PC-3 (cell line): ENCODE data around the gene RXFP2. TPM values are rescaled to one million over a fixed set of nuclear protein-coding genes. Genes with fewer than 3 reads are reported as not detected.

Source experiments
- ATAC-seq: fragments of 200-7000 bp; cut with Tn5 transposase; 2 replicates; pipeline ENCODE4 v1.9.1; 2020; ENCODE audit warnings: mild to moderate bottlenecking, moderate library complexity
- BruUV-seq: library from RNA; stranded (reverse); fragments of 400-500 nt; replicated peaks from 2 replicates; lab custom pipeline; 2021; lab: Mats Ljungman, UMichigan
- CTCF ChIA-PET: fragments of 300-600 bp; sonication (Branson Sonifier 250); formaldehyde crosslinking; loops from one replicate; lab custom pipeline; 2022; ENCODE audit warnings: antibody characterized with exemption; lab: Charles Lee
- POLR2A ChIA-PET: fragments of 300-600 bp; sonication (Branson Sonifier 250); formaldehyde crosslinking; loops from one replicate; lab custom pipeline; 2022; ENCODE audit warnings: antibody characterized with exemption; ENCODE audit not compliant: unreplicated experiment; lab: Charles Lee
- DNase-seq: peaks from one replicate; pipeline ENCODE4 v3.0.0-alpha.2; 2015
- H2AFZ ChIP-seq: fragments of 300-600 bp; sonication (generic); 2 replicates; pipeline ENCODE4 v1.6.0; 2016; ENCODE audit warnings: antibody characterized with exemption, low read length
- H3F3A ChIP-seq: fragments of 300-600 bp; sonication (generic); one replicate; pipeline ENCODE4 v1.6.0; 2017; ENCODE audit warnings: antibody characterized with exemption, low read length, control low read depth, mild to moderate bottlenecking; ENCODE audit not compliant: unreplicated experiment
- H3K27ac ChIP-seq: fragments of 300-600 bp; sonication (generic); 2 replicates; pipeline ENCODE4 v1.5.1; 2016; ENCODE audit warnings: mild to moderate bottlenecking, low read length
- H3K27me3 ChIP-seq: fragments of 300-600 bp; sonication (generic); 2 replicates; pipeline ENCODE4 v1.6.1; 2016; ENCODE audit warnings: low read length, mixed read lengths
- H3K36me3 ChIP-seq: fragments of 300-600 bp; sonication (generic); 2 replicates; pipeline ENCODE4 v1.6.1; 2016; ENCODE audit warnings: low read depth, mixed run types, low read length, mixed read lengths
- H3K4me1 ChIP-seq: fragments of 300-600 bp; sonication (generic); 2 replicates; pipeline ENCODE4 v1.5.1; 2016; ENCODE audit warnings: low read length; ENCODE audit not compliant: insufficient read depth
- H3K4me2 ChIP-seq: fragments of 300-600 bp; sonication (generic); 2 replicates; pipeline ENCODE4 v1.6.0; 2016; ENCODE audit warnings: low read length
- H3K4me3 ChIP-seq: fragments of 300-600 bp; sonication (generic); 2 replicates; pipeline ENCODE4 v1.5.1; 2016; ENCODE audit warnings: mild to moderate bottlenecking, low read length, mixed read lengths
- H3K79me2 ChIP-seq: fragments of 300-600 bp; sonication (generic); 2 replicates; pipeline ENCODE4 v1.6.1; 2017; ENCODE audit warnings: low read length, mixed read lengths
- H3K9ac ChIP-seq: fragments of 300-600 bp; sonication (generic); 2 replicates; pipeline ENCODE4 v1.6.0; 2016; ENCODE audit warnings: mild to moderate bottlenecking, low read length
- H3K9me2 ChIP-seq: fragments of 300-600 bp; sonication (generic); replicated peaks from 2 replicates; pipeline ENCODE4 v1.6.1; 2016; ENCODE audit warnings: mixed run types, low read length, mixed read lengths
- H3K9me3 ChIP-seq: fragments of 300-600 bp; sonication (generic); 2 replicates; pipeline ENCODE4 v1.6.1; 2016; ENCODE audit warnings: low read length, mixed read lengths
- H4K20me1 ChIP-seq: fragments of 300-600 bp; sonication (generic); 2 replicates; pipeline ENCODE4 v1.6.1; 2016; ENCODE audit warnings: low read length, mixed read lengths
- EZH2 ChIP-seq: fragments of 300-600 bp; sonication (generic); IDR thresholded peaks from one replicate; pipeline ENCODE4 v1.6.1; 2017; ENCODE audit warnings: antibody characterized with exemption, mild to moderate bottlenecking, low read length; ENCODE audit not compliant: unreplicated experiment
- EZH2phosphoT487 ChIP-seq: fragments of 300-600 bp; sonication (generic); IDR thresholded peaks from 2 replicates; pipeline ENCODE4 v1.6.1; 2018; ENCODE audit warnings: mild to moderate bottlenecking, antibody characterized with exemption, low read length, borderline replicate concordance
- intact Hi-C: fragments of 100-400 bp; cut with micrococcal nuclease; formaldehyde crosslinking; loops from 2 replicates; pipeline ENCODE4 v1.9.0; 2023
- total RNA-seq: library from RNA; depleted of rRNA; stranded (reverse); fragments of >200 nt; gene quantifications from 2 replicates; pipeline ENCODE4 v1.2.3, GENCODE V29; 2014
- TF ChIP-seq, protein P1 (sequence below): fragments of 300-600 bp; sonication (generic); conservative IDR thresholded peaks from 2 replicates; pipeline ENCODE4 v1.5.1; 2017; ENCODE audit warnings: antibody characterized with exemption, low read depth, mild to moderate bottlenecking, low read length

RXFP2 gene
- total RNA-seq, 1 experiment from 2014 or later, result not detected

DNA sequence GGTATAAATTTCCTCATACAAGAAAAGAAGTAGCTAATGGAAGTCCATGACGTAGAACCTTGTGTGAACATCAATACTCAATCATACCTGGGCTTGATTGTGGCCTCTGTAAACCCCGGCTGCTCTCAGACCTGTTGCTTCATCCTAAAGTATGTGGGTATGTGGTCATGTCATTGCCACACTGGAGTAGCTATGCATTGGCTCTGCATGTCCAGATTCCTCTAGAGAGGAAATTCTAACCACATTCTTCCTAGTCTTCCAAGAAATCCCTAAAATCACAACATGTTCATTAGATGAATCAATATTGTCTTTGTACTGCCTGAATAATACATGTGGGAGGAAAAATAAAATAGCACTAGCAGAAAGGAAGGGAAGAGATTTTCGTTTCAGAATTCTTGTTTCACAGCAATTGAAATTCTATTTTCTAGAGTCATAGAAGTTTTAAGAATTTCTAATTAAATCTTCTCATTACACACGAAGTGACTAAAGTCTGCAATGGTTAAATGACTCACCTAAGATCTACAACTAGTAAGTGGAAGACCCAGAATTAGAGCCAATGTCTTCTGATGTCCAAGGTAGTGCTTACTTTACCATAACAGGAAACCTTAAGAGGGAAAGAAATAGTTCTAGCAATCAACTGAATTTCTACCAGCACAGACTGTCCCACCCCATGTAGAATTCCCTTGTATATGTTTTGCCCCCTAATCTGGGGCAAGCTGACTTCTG lies 28.0 kb downstream of the RXFP2 start:
- H3K9me3 ChIP-seq, result no peaks in the 10 kb centered on the region
- H3K4me3 ChIP-seq, result no peak overlapping the region
- BruUV-seq, result no TSS peak
- TF ChIP-seq EZH2 (no peak), EZH2phosphoT487 (no peak)
- TF ChIP-seq, protein P1, sequence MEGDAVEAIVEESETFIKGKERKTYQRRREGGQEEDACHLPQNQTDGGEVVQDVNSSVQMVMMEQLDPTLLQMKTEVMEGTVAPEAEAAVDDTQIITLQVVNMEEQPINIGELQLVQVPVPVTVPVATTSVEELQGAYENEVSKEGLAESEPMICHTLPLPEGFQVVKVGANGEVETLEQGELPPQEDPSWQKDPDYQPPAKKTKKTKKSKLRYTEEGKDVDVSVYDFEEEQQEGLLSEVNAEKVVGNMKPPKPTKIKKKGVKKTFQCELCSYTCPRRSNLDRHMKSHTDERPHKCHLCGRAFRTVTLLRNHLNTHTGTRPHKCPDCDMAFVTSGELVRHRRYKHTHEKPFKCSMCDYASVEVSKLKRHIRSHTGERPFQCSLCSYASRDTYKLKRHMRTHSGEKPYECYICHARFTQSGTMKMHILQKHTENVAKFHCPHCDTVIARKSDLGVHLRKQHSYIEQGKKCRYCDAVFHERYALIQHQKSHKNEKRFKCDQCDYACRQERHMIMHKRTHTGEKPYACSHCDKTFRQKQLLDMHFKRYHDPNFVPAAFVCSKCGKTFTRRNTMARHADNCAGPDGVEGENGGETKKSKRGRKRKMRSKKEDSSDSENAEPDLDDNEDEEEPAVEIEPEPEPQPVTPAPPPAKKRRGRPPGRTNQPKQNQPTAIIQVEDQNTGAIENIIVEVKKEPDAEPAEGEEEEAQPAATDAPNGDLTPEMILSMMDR, result no peak
- no peaks in the 10 kb centered on the region for H3K79me2 ChIP-seq
- H3K27ac ChIP-seq, result no peak overlapping the region
- intact Hi-C loops, result no loop called here
- no peak overlapping the region for H3K9ac ChIP-seq
- no peaks in the 10 kb centered on the region for H3K4me1 ChIP-seq
- POLR2A ChIA-PET, result no interaction called here
- DNase-seq, result no peak
- H3K36me3 ChIP-seq, result no peaks in the 10 kb centered on the region
- ATAC-seq, result no peak
- H4K20me1 ChIP-seq, result no peaks in the 10 kb centered on the region
- H3K27me3 ChIP-seq, result 0 out of 2 replicates have a peak, but pooled peaks cover 6% of the 10 kb centered on the region
- no peak overlapping the region for H2AFZ ChIP-seq
- no peaks in the 10 kb centered on the region for H3F3A ChIP-seq
- CTCF ChIA-PET, result no interaction called here
- H3K9me2 ChIP-seq, result no peaks in the 10 kb centered on the region
- no peak overlapping the region for H3K4me2 ChIP-seq

DNA sequence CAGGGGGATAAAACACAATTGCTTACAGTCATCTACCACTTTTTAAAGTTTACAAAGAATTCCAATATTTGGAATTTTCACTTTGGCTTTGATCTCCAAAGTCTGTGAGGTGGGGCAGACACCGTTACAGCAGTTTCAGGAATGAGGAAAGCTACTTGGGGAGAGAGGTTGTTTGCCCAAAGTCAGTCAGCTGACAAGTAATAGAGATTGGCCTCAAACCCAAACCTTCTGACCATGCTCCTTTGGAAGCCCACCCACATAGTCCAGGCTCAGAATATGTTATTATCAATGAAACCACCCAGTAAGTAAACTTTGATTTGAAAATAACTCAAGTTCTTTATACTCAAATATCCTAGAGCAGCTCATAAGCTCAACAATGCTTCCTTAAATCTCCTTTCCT lies 29.0 kb downstream of the RXFP2 start:
- no peak overlapping the region for H3K4me2 ChIP-seq
- ChIA-PET POLR2A (no interaction called here), CTCF (no interaction called here)
- H3K79me2 ChIP-seq, result no peaks in the 10 kb centered on the region
- TF ChIP-seq EZH2 (no peak), EZH2phosphoT487 (no peak)
- TF ChIP-seq, protein P1, result no peak
- no peak for ATAC-seq
- H3K4me1 ChIP-seq, result no peaks in the 10 kb centered on the region
- H3K9ac ChIP-seq, result no peak overlapping the region
- no peak overlapping the region for H3K27ac ChIP-seq
- BruUV-seq, result no TSS peak
- no peak for DNase-seq
- H3K9me3 ChIP-seq, result no peaks in the 10 kb centered on the region
- intact Hi-C loops, result no loop called here
- no peaks in the 10 kb centered on the region for H3K9me2 ChIP-seq
- H4K20me1 ChIP-seq, result no peaks in the 10 kb centered on the region
- H2AFZ ChIP-seq, result no peak overlapping the region
- 0 out of 2 replicates have a peak, but pooled peaks cover 9% of the 10 kb centered on the region for H3K27me3 ChIP-seq
- no peaks in the 10 kb centered on the region for H3K36me3 ChIP-seq
- no peak overlapping the region for H3K4me3 ChIP-seq
- H3F3A ChIP-seq, result no peaks in the 10 kb centered on the region

GRCh38 chr13:31769575-31769974 lies 30.2 kb downstream of the RXFP2 start:
- no peaks in the 10 kb centered on the region for H3F3A ChIP-seq
- intact Hi-C loops, result no loop called here
- 0 out of 2 replicates have a peak, but pooled peaks cover 9% of the 10 kb centered on the region for H3K27me3 ChIP-seq
- H3K9ac ChIP-seq, result no peak overlapping the region
- no peaks in the 10 kb centered on the region for H3K9me2 ChIP-seq
- H3K36me3 ChIP-seq, result no peaks in the 10 kb centered on the region
- no peak overlapping the region for H3K4me2 ChIP-seq
- TF ChIP-seq, protein P1, result no peak
- no peak for TF ChIP-seq EZH2phosphoT487
- no peak for TF ChIP-seq EZH2
- ChIA-PET CTCF (no interaction called here), POLR2A (no interaction called here)
- H2AFZ ChIP-seq, result no peak overlapping the region
- ATAC-seq, result no peak
- H3K27ac ChIP-seq, result no peak overlapping the region
- H3K4me3 ChIP-seq, result no peak overlapping the region
- no peaks in the 10 kb centered on the region for H3K9me3 ChIP-seq
- H4K20me1 ChIP-seq, result no peaks in the 10 kb centered on the region
- no peaks in the 10 kb centered on the region for H3K79me2 ChIP-seq
- H3K4me1 ChIP-seq, result no peaks in the 10 kb centered on the region
- DNase-seq, result no peak
- BruUV-seq, result no TSS peak
